Natural killer cell treated with Interleukin-12 subunit alpha and Interleukin-12 subunit beta and Interleukin-15 and Interleukin-18, amount 100 ng/mL, for 72 hours (primary cell): ENCODE results near the gene CYP26A1. TPM values are rescaled to one million over a fixed set of nuclear protein-coding genes. Genes with fewer than 3 reads are reported as not detected.

Experiments
- ATAC-seq, 2 donors: fragments of 150-1000 bp; cut with Tn5 transposase in 1 of 2; sonication (Bioruptor Pico), chemical (Tn5 transposase) in 1 of 2; 2 replicates each; pipeline ENCODE4 v1.10.0; 2021
- DNase-seq: peaks from one replicate; pipeline ENCODE4 v3.0.0; 2022; ENCODE audit warnings: low spot score
- H3K27ac Mint-ChIP-seq, 2 donors: 1 replicate in 1 of 2; 2 replicates in 1 of 2; pipeline ENCODE4 v1.8.0; 2022; ENCODE audit warnings: mixed read lengths in 2 of 2, mild to moderate bottlenecking in 1 of 2, moderate library complexity in 1 of 2
- H3K27me3 Mint-ChIP-seq, 2 donors: 1 replicate in 1 of 2; 2 replicates in 1 of 2; pipeline ENCODE4 v1.8.0; 2022; ENCODE audit warnings: mixed read lengths in 2 of 2
- H3K36me3 Mint-ChIP-seq: one replicate; pipeline ENCODE4 v1.8.0; 2022; ENCODE audit warnings: mixed read lengths
- H3K4me1 Mint-ChIP-seq, 2 donors: 1 replicate in 1 of 2; 2 replicates in 1 of 2; pipeline ENCODE4 v1.8.0; 2022; ENCODE audit warnings: low read depth in 2 of 2, mixed read lengths in 2 of 2, mild to moderate bottlenecking in 1 of 2
- H3K4me3 Mint-ChIP-seq: one replicate; pipeline ENCODE4 v1.8.0; 2022; ENCODE audit warnings: mixed read lengths
- H3K9me3 Mint-ChIP-seq: 2 replicates; pipeline ENCODE4 v1.8.0; 2022; ENCODE audit warnings: mixed read lengths
- total RNA-seq, 2 donors: library from RNA; stranded (reverse); gene quantifications; one replicate each; pipeline ENCODE4 v1.2.3, GENCODE V29; 2022

Gene CYP26A1
- total RNA-seq, 2 donors from 2014 or later: not detected

- Mint-ChIP-seq H3K9me3 (no peaks in the 10 kb centered on the region), H3K36me3 (peaks cover 6% of the 10 kb centered on the region), H3K27me3 (peaks cover 22 to 36% of the 10 kb centered on the region in 2 donors), H3K27ac (no peak overlapping the region), H3K4me1 (peaks cover 7 to 9% of the 10 kb centered on the region in 2 donors), H3K4me3 (no peak overlapping the region)
- ATAC-seq (no peak), DNase-seq (no peak)
Measured at GRCh38 chr10:93060887-93061593, 12.7 kb upstream of the CYP26A1 start.

- ATAC-seq: peak; percentile 15 to 34
- peaks cover 28 to 42% of the 10 kb centered on the region in 2 donors for H3K27me3 Mint-ChIP-seq
- DNase-seq: no peak
- H3K4me1 Mint-ChIP-seq: peaks cover 7 to 9% of the 10 kb centered on the region in 2 donors
- H3K9me3 Mint-ChIP-seq: no peaks in the 10 kb centered on the region
- peaks cover 6% of the 10 kb centered on the region for H3K36me3 Mint-ChIP-seq
- no peak overlapping the region for H3K27ac Mint-ChIP-seq
- H3K4me3 Mint-ChIP-seq: peak overlapping the region; percentile 67
Measured at GRCh38 chr10:93061594-93062513, 11.8 kb upstream of the CYP26A1 start.

- peak overlapping the region; percentile 67 for H3K4me3 Mint-ChIP-seq
- peaks cover 36 to 50% of the 10 kb centered on the region in 2 donors for H3K27me3 Mint-ChIP-seq
- no peak overlapping the region for H3K27ac Mint-ChIP-seq
- H3K4me1 Mint-ChIP-seq: peaks cover 9% of the 10 kb centered on the region in 2 donors
- peak; percentile 62 to 66 for ATAC-seq
- H3K36me3 Mint-ChIP-seq: peaks cover 6% of the 10 kb centered on the region
- H3K9me3 Mint-ChIP-seq: no peaks in the 10 kb centered on the region
- DNase-seq: no peak
Measured at GRCh38 chr10:93062514-93063143, 11.1 kb upstream of the CYP26A1 start.

GRCh38 chr10:93063144-93063976 is 10.3 kb upstream of the CYP26A1 start:
- Mint-ChIP-seq H3K4me1 (peaks cover 9% of the 10 kb centered on the region in 2 donors), H3K4me3 (no peak overlapping the region), H3K27ac (no peak overlapping the region), H3K9me3 (no peaks in the 10 kb centered on the region), H3K36me3 (no peaks in the 10 kb centered on the region), H3K27me3 (peaks cover 40 to 53% of the 10 kb centered on the region in 2 donors)
- no peak for ATAC-seq
- no peak for DNase-seq

GRCh38 chr10:93063977-93064660 is 9.6 kb upstream of the CYP26A1 start:
- H3K27ac Mint-ChIP-seq: no peak overlapping the region
- no peaks in the 10 kb centered on the region for H3K9me3 Mint-ChIP-seq
- H3K4me3 Mint-ChIP-seq: no peak overlapping the region
- DNase-seq: no peak
- peaks cover 48 to 58% of the 10 kb centered on the region in 2 donors for H3K27me3 Mint-ChIP-seq
- no peak for ATAC-seq
- H3K36me3 Mint-ChIP-seq: no peaks in the 10 kb centered on the region
- H3K4me1 Mint-ChIP-seq: peaks cover 9 to 13% of the 10 kb centered on the region in 2 donors

- H3K27me3 Mint-ChIP-seq: peaks cover 52 to 57% of the 10 kb centered on the region in 2 donors
- no peak overlapping the region for H3K4me3 Mint-ChIP-seq
- no peak for DNase-seq
Measured at GRCh38 chr10:93064874-93065660, 8.6 kb upstream of the CYP26A1 start.

GRCh38 chr10:93065675-93066543 is 7.8 kb upstream of the CYP26A1 start:
- H3K4me1 Mint-ChIP-seq: peaks cover 9 to 14% of the 10 kb centered on the region in 2 donors
- H3K27me3 Mint-ChIP-seq: peaks cover 60 to 65% of the 10 kb centered on the region in 2 donors
- no peak overlapping the region for H3K4me3 Mint-ChIP-seq
- ATAC-seq (no peak), DNase-seq (no peak)
- H3K36me3 Mint-ChIP-seq: no peaks in the 10 kb centered on the region
- no peak overlapping the region for H3K27ac Mint-ChIP-seq
- H3K9me3 Mint-ChIP-seq: no peaks in the 10 kb centered on the region

More at GRCh38 chr10:93064874-93065660, 8.6 kb upstream of the CYP26A1 start:
- ATAC-seq: no peak
- Mint-ChIP-seq H3K27ac (no peak overlapping the region), H3K4me1 (peaks cover 9 to 13% of the 10 kb centered on the region in 2 donors), H3K9me3 (no peaks in the 10 kb centered on the region), H3K36me3 (no peaks in the 10 kb centered on the region)

GRCh38 chr10:93066544-93066913 is 7.2 kb upstream of the CYP26A1 start:
- Mint-ChIP-seq H3K27ac (no peak overlapping the region), H3K4me3 (no peak overlapping the region), H3K27me3 (peaks cover 64 to 65% of the 10 kb centered on the region in 2 donors), H3K36me3 (no peaks in the 10 kb centered on the region), H3K4me1 (peaks cover 7 to 14% of the 10 kb centered on the region in 2 donors), H3K9me3 (no peaks in the 10 kb centered on the region)
- ATAC-seq (no peak), DNase-seq (no peak)

GRCh38 chr10:93067443-93068365 is 6.0 kb upstream of the CYP26A1 start:
- ATAC-seq (no peak), DNase-seq (no peak)
- no peaks in the 10 kb centered on the region for H3K9me3 Mint-ChIP-seq
- no peak overlapping the region for H3K27ac Mint-ChIP-seq
- H3K36me3 Mint-ChIP-seq: no peaks in the 10 kb centered on the region
- peaks cover 3 to 9% of the 10 kb centered on the region in 2 donors for H3K4me1 Mint-ChIP-seq
- no peak overlapping the region for H3K4me3 Mint-ChIP-seq
- peaks cover 64 to 69% of the 10 kb centered on the region in 2 donors for H3K27me3 Mint-ChIP-seq

GRCh38 chr10:93068411-93069244 is 5.1 kb upstream of the CYP26A1 start:
- Mint-ChIP-seq H3K9me3 (no peaks in the 10 kb centered on the region), H3K27me3 (peaks cover 62 to 66% of the 10 kb centered on the region in 2 donors), H3K36me3 (no peaks in the 10 kb centered on the region), H3K4me1 (peaks cover 3 to 9% of the 10 kb centered on the region in 2 donors), H3K4me3 (no peak overlapping the region), H3K27ac (no peak overlapping the region)
- ATAC-seq (no peak), DNase-seq (no peak)
